ENCODE measurements around the gene FCHSD1. TPM values are rescaled to one million over a fixed set of nuclear protein-coding genes. Genes with fewer than 3 reads are reported as not detected.

Gene FCHSD1
- polyA plus RNA-seq, 1 of the 3 experiments (the other 2 are of a cell fraction): 49.2 TPM

GRCh38 chr5:141609044-141609443, 42.2 kb downstream of the FCHSD1 start:
- H3K4me1 ChIP-seq (ENCODE audit: control insufficient read depth in 1 of 2, insufficient read depth in 2 of 2, low read depth in 1 of 2, low read length in 1 of 2): peaks cover 0 to 8% of the 10 kb centered on the region in 2 experiments; a peak in 2 of 4 replicates
- no peak overlapping the region for H3K4me2 ChIP-seq
- peaks cover 4% of the 10 kb centered on the region in 2 experiments for H3K36me3 ChIP-seq (replicated peaks in 1 of 2; ENCODE audit: control insufficient read depth in 1 of 2, insufficient read depth in 2 of 2, low read length in 1 of 2)
- no peaks in the 10 kb centered on the region for H4K20me1 ChIP-seq (ENCODE audit: insufficient read depth)
- H3K79me2 ChIP-seq (ENCODE audit: insufficient read depth): peaks cover 94% of the 10 kb centered on the region
- DNase-seq: no peak
- no peak overlapping the region for H3K9ac ChIP-seq
- POLR2A ChIA-PET: no interaction called here
- no peaks in the 10 kb centered on the region for H3K27me3 ChIP-seq (ENCODE audit: insufficient read depth)
- 97% methylated on average over 3 of the region's 3 CpGs for WGBS (ENCODE audit: low lambda C conversion rate)
- H3F3A ChIP-seq (replicated peaks; ENCODE audit: insufficient read depth): peaks cover 6% of the 10 kb centered on the region
- no peak overlapping the region for H3K4me3 ChIP-seq (ENCODE audit: low read depth in 2 of 2, low read length in 1 of 2)
- CTCF ChIA-PET: interaction anchor here (1.5 to 4.2 kb wide), 3 partner anchors 10 to 17 kb away, joined by 11 to 32 read pairs (median 13); partner anchors contain the start of gene DIAPH1
- H3K27ac ChIP-seq (ENCODE audit: low read depth in 2 of 2, low read length in 1 of 2): no peak overlapping the region
- no peaks in the 10 kb centered on the region for H3K9me2 ChIP-seq
- no peak for TF ChIP-seq PBX3 (IDR thresholded peaks at IDR 0.05)
- no peak for TF ChIP-seq POLR2AphosphoS5 (IDR thresholded peaks at IDR 0.05; ENCODE audit: low read depth, low read length)
- no peak for TF ChIP-seq YY1 (IDR thresholded peaks at IDR 0.05; ENCODE audit: low read depth)
- TF ChIP-seq TEAD4 (IDR thresholded peaks at IDR 0.05; ENCODE audit: borderline replicate concordance, insufficient read depth): no peak
- TF ChIP-seq USF2 (IDR thresholded peaks at IDR 0.05; ENCODE audit: borderline replicate concordance, low read depth, low read length): no peak
- no peak for TF ChIP-seq NRF1 (IDR thresholded peaks at IDR 0.05; ENCODE audit: low read depth, low read length)
- no peak for TF ChIP-seq SIN3A (IDR thresholded peaks at IDR 0.05; ENCODE audit: borderline replicate concordance, low read depth, low read length)
- no peak for TF ChIP-seq TCF12 (IDR thresholded peaks at IDR 0.05)
- TF ChIP-seq, protein P1, sequence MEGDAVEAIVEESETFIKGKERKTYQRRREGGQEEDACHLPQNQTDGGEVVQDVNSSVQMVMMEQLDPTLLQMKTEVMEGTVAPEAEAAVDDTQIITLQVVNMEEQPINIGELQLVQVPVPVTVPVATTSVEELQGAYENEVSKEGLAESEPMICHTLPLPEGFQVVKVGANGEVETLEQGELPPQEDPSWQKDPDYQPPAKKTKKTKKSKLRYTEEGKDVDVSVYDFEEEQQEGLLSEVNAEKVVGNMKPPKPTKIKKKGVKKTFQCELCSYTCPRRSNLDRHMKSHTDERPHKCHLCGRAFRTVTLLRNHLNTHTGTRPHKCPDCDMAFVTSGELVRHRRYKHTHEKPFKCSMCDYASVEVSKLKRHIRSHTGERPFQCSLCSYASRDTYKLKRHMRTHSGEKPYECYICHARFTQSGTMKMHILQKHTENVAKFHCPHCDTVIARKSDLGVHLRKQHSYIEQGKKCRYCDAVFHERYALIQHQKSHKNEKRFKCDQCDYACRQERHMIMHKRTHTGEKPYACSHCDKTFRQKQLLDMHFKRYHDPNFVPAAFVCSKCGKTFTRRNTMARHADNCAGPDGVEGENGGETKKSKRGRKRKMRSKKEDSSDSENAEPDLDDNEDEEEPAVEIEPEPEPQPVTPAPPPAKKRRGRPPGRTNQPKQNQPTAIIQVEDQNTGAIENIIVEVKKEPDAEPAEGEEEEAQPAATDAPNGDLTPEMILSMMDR (IDR thresholded peaks at IDR 0.05): no peak
- TF ChIP-seq, protein P2, sequence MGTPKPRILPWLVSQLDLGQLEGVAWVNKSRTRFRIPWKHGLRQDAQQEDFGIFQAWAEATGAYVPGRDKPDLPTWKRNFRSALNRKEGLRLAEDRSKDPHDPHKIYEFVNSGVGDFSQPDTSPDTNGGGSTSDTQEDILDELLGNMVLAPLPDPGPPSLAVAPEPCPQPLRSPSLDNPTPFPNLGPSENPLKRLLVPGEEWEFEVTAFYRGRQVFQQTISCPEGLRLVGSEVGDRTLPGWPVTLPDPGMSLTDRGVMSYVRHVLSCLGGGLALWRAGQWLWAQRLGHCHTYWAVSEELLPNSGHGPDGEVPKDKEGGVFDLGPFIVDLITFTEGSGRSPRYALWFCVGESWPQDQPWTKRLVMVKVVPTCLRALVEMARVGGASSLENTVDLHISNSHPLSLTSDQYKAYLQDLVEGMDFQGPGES (IDR thresholded peaks at IDR 0.05; ENCODE audit: low read depth, low read length): no peak
- no peaks in the 10 kb centered on the region for H3K9me3 ChIP-seq
- no peak overlapping the region for H2AFZ ChIP-seq (ENCODE audit: low read depth)

- H3K27me3 ChIP-seq (ENCODE audit: insufficient read depth): no peaks in the 10 kb centered on the region
- CTCF ChIA-PET: interaction anchor here (1.6 to 4.2 kb wide), 3 partner anchors 11 to 17 kb away, joined by 5 to 32 read pairs (median 13); partner anchors contain the start of gene DIAPH1
- 93% methylated on average over 1 of the region's 1 CpG for WGBS (ENCODE audit: low lambda C conversion rate)
- H3K9me2 ChIP-seq: no peaks in the 10 kb centered on the region
- no peaks in the 10 kb centered on the region for H4K20me1 ChIP-seq (ENCODE audit: insufficient read depth)
- H2AFZ ChIP-seq (ENCODE audit: low read depth): no peak overlapping the region
- DNase-seq: no peak
- H3K79me2 ChIP-seq (ENCODE audit: insufficient read depth): peaks cover 94% of the 10 kb centered on the region
- no peak overlapping the region for H3K4me3 ChIP-seq (ENCODE audit: low read depth in 2 of 2, low read length in 1 of 2)
- H3F3A ChIP-seq (replicated peaks; ENCODE audit: insufficient read depth): peaks cover 6% of the 10 kb centered on the region
- POLR2A ChIA-PET: no interaction called here
- no peak for TF ChIP-seq MAX (IDR thresholded peaks at IDR 0.05; ENCODE audit: low read depth)
- TF ChIP-seq POLR2AphosphoS5 (IDR thresholded peaks at IDR 0.05; ENCODE audit: low read depth, low read length): no peak
- TF ChIP-seq EZH2phosphoT487 (IDR thresholded peaks at IDR 0.05; ENCODE audit: borderline replicate concordance, low read depth): no peak
- no peak for TF ChIP-seq TAF1 (IDR thresholded peaks at IDR 0.05; ENCODE audit: borderline replicate concordance, low read depth, low read length)
- no peak for TF ChIP-seq RFX5 (IDR thresholded peaks at IDR 0.05; ENCODE audit: low read length)
- no peak for TF ChIP-seq ELF1 (IDR thresholded peaks at IDR 0.05)
- peaks cover 0 to 8% of the 10 kb centered on the region in 2 experiments; a peak in 2 of 4 replicates for H3K4me1 ChIP-seq (ENCODE audit: control insufficient read depth in 1 of 2, insufficient read depth in 2 of 2, low read depth in 1 of 2, low read length in 1 of 2)
- no peak overlapping the region for H3K4me2 ChIP-seq
- H3K36me3 ChIP-seq (replicated peaks in 1 of 2; ENCODE audit: control insufficient read depth in 1 of 2, insufficient read depth in 2 of 2, low read length in 1 of 2): peaks cover 4% of the 10 kb centered on the region in 2 experiments
- H3K27ac ChIP-seq (ENCODE audit: low read depth in 2 of 2, low read length in 1 of 2): no peak overlapping the region
- H3K9ac ChIP-seq: no peak overlapping the region
- H3K9me3 ChIP-seq: no peaks in the 10 kb centered on the region
Measured at GRCh38 chr5:141608557-141608956, 42.7 kb downstream of the FCHSD1 start.
